Adipose tissue (tissue), 3 donors: ENCODE data around the gene BCKDHA. TPM values are rescaled to one million over a fixed set of nuclear protein-coding genes. Genes with fewer than 3 reads are reported as not detected.
"Not testable (repeated sequence)": the region's sequence is repeated elsewhere in the genome, so short reads cannot be mapped to it uniquely, and the experiment has no call there.

Experiments
- H3K27ac ChIP-seq: one replicate; pipeline ENCODE4 v1.5.1; 2013; ENCODE audit warnings: low read depth, low read length
- WGBS, 3 donors: extraction: QIAGEN DNeasy Blood & Tissue Kit; methylation state at CpG; one replicate each; pipeline ENCODE4 v1.1.7; 2013; 5-methylcytosine and 5-hydroxymethylcytosine counted together
- polyA plus RNA-seq, 3 donors: library from polyadenylated mRNA; stranded (reverse); fragments of 200-250 nt; gene quantifications; one replicate each; pipeline ENCODE4 v1.2.3, GENCODE V29; 2013
- donor health status: healthy with polysubstance abuse.
- donor health status: Bipolar disorder and iron deficiency.
- donor health status: healthy.

BCKDHA gene
- polyA plus RNA-seq, 3 donors, result 42.6 to 61.2 (median 49.3) TPM

DNA sequence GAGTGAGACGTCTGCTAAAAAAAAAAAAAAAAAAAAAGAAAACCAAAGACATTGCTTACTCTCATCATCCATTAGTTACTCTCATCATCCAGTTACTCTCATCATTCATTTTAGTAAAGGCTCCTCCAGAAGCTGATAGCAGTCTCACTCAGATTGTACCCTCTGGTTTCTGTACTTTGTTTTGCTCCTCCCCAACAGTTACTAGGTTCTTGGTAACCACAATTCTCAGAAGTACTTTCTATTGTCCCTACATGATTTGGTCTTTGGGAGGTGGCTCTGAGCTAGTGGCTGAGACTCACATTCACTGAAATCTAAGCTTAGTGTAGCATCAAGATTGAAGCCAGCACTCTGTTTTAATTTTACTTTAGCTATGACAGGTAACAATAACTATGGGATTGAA, 59.6 kb downstream of the BCKDHA start:
- H3K27ac ChIP-seq, result no peak overlapping the region

DNA sequence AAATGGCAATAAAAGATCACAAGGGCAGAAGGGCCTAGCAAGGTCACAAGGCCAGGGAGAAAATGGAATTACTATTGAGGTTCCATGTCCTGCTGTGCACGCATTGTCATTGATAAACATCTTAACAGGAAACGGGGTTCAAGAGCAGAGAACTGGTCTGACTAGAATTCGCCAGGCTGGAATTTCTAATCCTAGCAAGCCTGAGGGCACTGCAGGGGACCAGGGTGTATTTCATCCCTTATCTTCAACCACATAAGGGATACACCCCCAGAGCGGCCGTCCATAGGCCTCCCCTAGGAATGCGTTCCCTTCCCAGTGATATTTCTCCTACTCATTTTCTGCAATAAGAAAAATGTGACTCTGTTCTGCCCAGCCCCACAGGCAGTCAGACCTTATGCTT, 64.9 kb downstream of the BCKDHA start:
- no peak overlapping the region for H3K27ac ChIP-seq
- WGBS, 3 donors, result 54 to 74% (median 69%) methylated on average over 6 of the region's 6 CpGs

More for the DNA sequence above, 59.6 kb downstream of the BCKDHA start:
- WGBS, 3 donors, result 31 to 56% methylated on average over 1 of the region's 1 CpG; no CpG with 5 or more reads in 1 of the 3 donors

DNA sequence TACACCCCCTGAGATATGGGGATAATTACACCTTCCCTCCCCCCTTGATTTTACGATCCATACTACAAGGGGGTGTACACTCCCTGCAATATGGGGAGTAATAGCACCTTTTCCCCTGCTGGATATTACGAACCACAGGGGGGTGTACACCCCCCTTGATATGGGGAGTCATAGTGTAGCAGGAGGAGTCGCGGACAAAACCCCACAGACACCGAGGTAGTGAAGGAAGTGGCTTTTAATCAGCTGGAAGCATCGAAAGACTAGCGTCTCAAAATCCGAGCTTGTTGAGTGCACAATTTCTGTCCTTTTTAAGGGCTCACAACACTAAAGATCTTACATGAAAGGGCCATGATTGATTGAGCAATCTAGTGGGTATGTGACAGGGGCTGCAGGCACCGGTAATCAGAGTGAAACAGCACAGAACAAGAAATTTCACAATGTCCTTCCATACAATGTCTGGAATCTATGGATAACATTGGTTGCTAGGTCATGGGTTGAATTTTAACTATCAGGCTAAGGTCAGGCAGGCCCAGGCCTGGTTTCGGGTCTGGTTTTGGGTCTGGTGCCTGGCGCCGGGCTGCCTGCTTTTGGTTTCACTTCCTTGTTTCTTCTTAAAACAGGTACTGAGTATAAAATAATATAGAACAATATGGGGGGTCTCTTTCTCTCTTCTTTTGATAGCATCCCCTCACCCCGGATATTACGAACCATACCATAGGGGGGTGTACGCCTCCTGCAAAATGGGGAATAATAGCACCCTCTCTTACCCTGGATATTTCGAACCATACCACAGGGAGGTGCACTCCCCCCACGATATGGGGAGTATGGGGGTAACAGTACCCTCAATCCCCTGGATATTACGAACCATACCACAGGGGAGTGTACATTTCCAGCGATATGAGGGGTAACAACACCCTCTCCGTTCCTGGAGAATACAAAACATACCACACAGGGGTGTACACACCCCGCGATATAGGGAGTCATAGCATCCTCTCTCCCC, 65.9 kb downstream of the BCKDHA start:
- WGBS, 3 donors, result 67 to 73% (median 70%) methylated on average over 22 of the region's 22 CpGs
- H3K27ac ChIP-seq, result not testable (repeated sequence)

Other genes with a start within 250 kb of the BCKDHA start
- 1 to 10 TPM in 1 of 3 donors, under 1 TPM in 2; 0.30 to 5.1 (median 0.67) TPM for gene CYP2S1, start 204.6 kb upstream of the BCKDHA start, polyA plus RNA-seq
- gene AXL, start 178.6 kb upstream of the BCKDHA start, polyA plus RNA-seq, result 10 to 100 TPM in 2 of 3 donors, 1 to 10 TPM in 1; 2.5 to 26.0 (median 24.0) TPM
- gene HNRNPUL1, start 133.4 kb upstream of the BCKDHA start, polyA plus RNA-seq, result 100 to 1,000 TPM in 1 of 3 donors, 10 to 100 TPM in 2; 47.6 to 129 (median 87.1) TPM
- 10 to 100 TPM; 10.3 to 17.0 (median 15.3) TPM for gene CCDC97, start 87.6 kb upstream of the BCKDHA start, polyA plus RNA-seq
- 10 to 100 TPM in 2 of 3 donors, 1 to 10 TPM in 1; 5.6 to 25.9 (median 24.0) TPM for gene TGFB1, start 43.9 kb upstream of the BCKDHA start, polyA plus RNA-seq
- gene B9D2, start 33.7 kb upstream of the BCKDHA start, polyA plus RNA-seq, result 1 to 10 TPM; 6.1 to 9.4 (median 6.4) TPM
- gene TMEM91, start 21.3 kb upstream of the BCKDHA start, polyA plus RNA-seq, result 10 to 100 TPM; 10.2 to 24.2 (median 12.2) TPM
- 10 to 100 TPM; 18.4 to 40.2 (median 33.1) TPM for gene EXOSC5, start 459 bp upstream of the BCKDHA start, polyA plus RNA-seq
- 1 to 10 TPM in 2 of 3 donors, under 1 TPM in 1; 0.89 to 2.0 (median 1.6) TPM for gene B3GNT8, start 29.6 kb downstream of the BCKDHA start, polyA plus RNA-seq
- 10 to 100 TPM; 28.4 to 45.2 (median 35.3) TPM for gene DMAC2, start 42.1 kb downstream of the BCKDHA start, polyA plus RNA-seq
- not detected for gene ERICH4, start 45.3 kb downstream of the BCKDHA start, polyA plus RNA-seq
- gene CEACAM21, start 178.3 kb downstream of the BCKDHA start, polyA plus RNA-seq, result 1 to 10 TPM in 1 of 3 donors, under 1 TPM in 2; 0.67 to 2.1 (median 0.95) TPM
- 1 to 10 TPM in 2 of 3 donors, under 1 TPM in 1; 0.55 to 2.7 (median 2.5) TPM for gene CEACAM4, start 229.3 kb downstream of the BCKDHA start, polyA plus RNA-seq